ENCODE measurements around the gene FBXL17. TPM values are rescaled to one million over a fixed set of nuclear protein-coding genes. Genes with fewer than 3 reads are reported as not detected.

The FBXL17 gene
- total and polyA plus RNA-seq, 2 donors (not counting 1 experiment from before 2014, with no cell fraction given), result 7.3 to 40.3 TPM

GRCh38 chr5:108249785-108250426, 132.0 kb downstream of the FBXL17 start:
- H3K9me3 Mint-ChIP-seq (ENCODE audit: insufficient read depth), result no peaks in the 10 kb centered on the region
- H3K4me3 Mint-ChIP-seq, result no peak overlapping the region
- intact Hi-C loops (cut with micrococcal nuclease), result no loop called here
- H3K4me3 ChIP-seq (ENCODE audit: control extremely low read depth in 1 of 5, extremely low read depth in 1 of 5, insufficient read depth in 1 of 5, low read depth in 2 of 5, low read length in 4 of 5), result no peak overlapping the region
- no peak for ATAC-seq (ENCODE audit: low read depth)
- no peak overlapping the region for H3K27ac ChIP-seq (ENCODE audit: low read length in 2 of 2)
- H3K9ac ChIP-seq (ENCODE audit: low read length), result no peak overlapping the region
- H3K4me2 ChIP-seq (replicated peaks; ENCODE audit: low read depth, low read length, poor library complexity, severe bottlenecking), result no peak overlapping the region
- TF ChIP-seq EZH2 (IDR thresholded peaks at IDR 0.05; ENCODE audit: borderline replicate concordance, insufficient read depth, low read depth, low read length, poor library complexity, severe bottlenecking), result no peak
- TF ChIP-seq CTCF (IDR thresholded peaks at IDR 0.05), result no peak
- H3K36me3 ChIP-seq (replicated peaks in 1 of 2; ENCODE audit: control extremely low read depth in 1 of 2, control insufficient read depth in 1 of 2, extremely low read depth in 1 of 2, insufficient read depth in 2 of 2, low read length in 1 of 2), result no peaks in the 10 kb centered on the region
- no peaks in the 10 kb centered on the region for H3K4me1 ChIP-seq (ENCODE audit: control insufficient read depth in 2 of 2, insufficient read depth in 2 of 2, low read length in 2 of 2)
- H3K27ac Mint-ChIP-seq, result no peak overlapping the region
- no peaks in the 10 kb centered on the region for H3K27me3 Mint-ChIP-seq
- ChIA-PET CTCF (interaction anchor here (3.0 kb wide), 1 partner anchor 10 kb away, joined by 20 read pairs; no protein-coding TSS in a partner anchor), POLR2A (no interaction called here)
- no peaks in the 10 kb centered on the region for H3K27me3 ChIP-seq (replicated peaks in 1 of 4; ENCODE audit: control extremely low read depth in 1 of 4, control insufficient read depth in 3 of 4, insufficient read depth in 4 of 4, low read length in 3 of 4)
- no peaks in the 10 kb centered on the region for H4K20me1 ChIP-seq (ENCODE audit: control insufficient read depth, insufficient read depth, low read length, poor library complexity, severe bottlenecking)
- H3K9me3 ChIP-seq (ENCODE audit: control extremely low read depth in 1 of 3, control insufficient read depth in 2 of 3, insufficient read depth in 1 of 3, low read length in 2 of 3), result no peaks in the 10 kb centered on the region
- no peaks in the 10 kb centered on the region for H3K79me2 ChIP-seq (ENCODE audit: control insufficient read depth, insufficient read depth, low read length)
- WGBS (ENCODE audit: insufficient coverage), result 100% methylated on average over 1 of the region's 3 CpGs
- no peak for DNase-seq
- H2AFZ ChIP-seq (ENCODE audit: insufficient read depth, low read depth, low read length, poor library complexity, severe bottlenecking), result no peak overlapping the region
- H3K4me1 Mint-ChIP-seq, result no peaks in the 10 kb centered on the region

- WGBS (ENCODE audit: insufficient coverage), result 100% methylated on average over 1 of the region's 7 CpGs
- Mint-ChIP-seq H3K27ac (no peak overlapping the region), H3K4me3 (no peak overlapping the region), H3K27me3 (no peaks in the 10 kb centered on the region), H3K9me3 (ENCODE audit: insufficient read depth) (no peaks in the 10 kb centered on the region), H3K4me1 (peaks cover 3% of the 10 kb centered on the region)
- H3K9ac ChIP-seq (ENCODE audit: low read length), result no peak overlapping the region
- no peaks in the 10 kb centered on the region for H3K79me2 ChIP-seq (ENCODE audit: control insufficient read depth, insufficient read depth, low read length)
- no peaks in the 10 kb centered on the region for H4K20me1 ChIP-seq (ENCODE audit: control insufficient read depth, insufficient read depth, low read length, poor library complexity, severe bottlenecking)
- H2AFZ ChIP-seq (ENCODE audit: insufficient read depth, low read depth, low read length, poor library complexity, severe bottlenecking), result no peak overlapping the region
- POLR2A ChIA-PET, result no interaction called here
- no peak overlapping the region for H3K4me2 ChIP-seq (replicated peaks; ENCODE audit: low read depth, low read length, poor library complexity, severe bottlenecking)
- no peaks in the 10 kb centered on the region for H3K27me3 ChIP-seq (replicated peaks in 1 of 4; ENCODE audit: control extremely low read depth in 1 of 4, control insufficient read depth in 3 of 4, insufficient read depth in 4 of 4, low read length in 3 of 4)
- intact Hi-C loops (cut with micrococcal nuclease), result no loop called here
- CTCF ChIA-PET, result interaction anchor here (3.0 kb wide), 1 partner anchor 11 kb away, joined by 20 read pairs; no protein-coding TSS in a partner anchor
- DNase-seq, result no peak
- peaks cover 0 to 1% of the 10 kb centered on the region in 2 experiments for H3K36me3 ChIP-seq (replicated peaks in 1 of 2; ENCODE audit: control extremely low read depth in 1 of 2, control insufficient read depth in 1 of 2, extremely low read depth in 1 of 2, insufficient read depth in 2 of 2, low read length in 1 of 2)
- no peak for ATAC-seq (ENCODE audit: low read depth)
- no peaks in the 10 kb centered on the region for H3K9me3 ChIP-seq (ENCODE audit: control extremely low read depth in 1 of 3, control insufficient read depth in 2 of 3, insufficient read depth in 1 of 3, low read length in 2 of 3)
- no peak overlapping the region for H3K27ac ChIP-seq (ENCODE audit: low read length in 2 of 2)
- no peak for TF ChIP-seq EZH2 (IDR thresholded peaks at IDR 0.05; ENCODE audit: borderline replicate concordance, insufficient read depth, low read depth, low read length, poor library complexity, severe bottlenecking)
- TF ChIP-seq CTCF (IDR thresholded peaks at IDR 0.05), result no peak
- H3K4me3 ChIP-seq (ENCODE audit: control extremely low read depth in 1 of 5, extremely low read depth in 1 of 5, insufficient read depth in 1 of 5, low read depth in 2 of 5, low read length in 4 of 5), result no peak overlapping the region
- no peaks in the 10 kb centered on the region for H3K4me1 ChIP-seq (ENCODE audit: control insufficient read depth in 2 of 2, insufficient read depth in 2 of 2, low read length in 2 of 2)
Measured at GRCh38 chr5:108249095-108249784, 132.7 kb downstream of the FBXL17 start.
